Uterus (tissue), 2 donors: Measurements from ENCODE around the gene MTG2.

Experiments
- POLR2A ChIP-seq, 2 donors: fragments of 450-650 bp; IDR thresholded peaks; one replicate each; pipeline ENCODE4 v1.6.1; 2016; ENCODE audit warnings: antibody characterized with exemption in 2 of 2, mild to moderate bottlenecking in 1 of 2, moderate library complexity in 1 of 2
- TF ChIP-seq, protein P1 (sequence below), 4 experiments: fragments of 200-600 bp in 2 of 4; fragments of 450-650 bp in 2 of 4; sonication (generic) in 2 of 4; IDR thresholded peaks; one replicate each; pipeline ENCODE4 v1.5.1; 2016 to 2019; ENCODE audit warnings: antibody characterized with exemption in 4 of 4, mild to moderate bottlenecking in 2 of 4, moderate library complexity in 1 of 4

DNA sequence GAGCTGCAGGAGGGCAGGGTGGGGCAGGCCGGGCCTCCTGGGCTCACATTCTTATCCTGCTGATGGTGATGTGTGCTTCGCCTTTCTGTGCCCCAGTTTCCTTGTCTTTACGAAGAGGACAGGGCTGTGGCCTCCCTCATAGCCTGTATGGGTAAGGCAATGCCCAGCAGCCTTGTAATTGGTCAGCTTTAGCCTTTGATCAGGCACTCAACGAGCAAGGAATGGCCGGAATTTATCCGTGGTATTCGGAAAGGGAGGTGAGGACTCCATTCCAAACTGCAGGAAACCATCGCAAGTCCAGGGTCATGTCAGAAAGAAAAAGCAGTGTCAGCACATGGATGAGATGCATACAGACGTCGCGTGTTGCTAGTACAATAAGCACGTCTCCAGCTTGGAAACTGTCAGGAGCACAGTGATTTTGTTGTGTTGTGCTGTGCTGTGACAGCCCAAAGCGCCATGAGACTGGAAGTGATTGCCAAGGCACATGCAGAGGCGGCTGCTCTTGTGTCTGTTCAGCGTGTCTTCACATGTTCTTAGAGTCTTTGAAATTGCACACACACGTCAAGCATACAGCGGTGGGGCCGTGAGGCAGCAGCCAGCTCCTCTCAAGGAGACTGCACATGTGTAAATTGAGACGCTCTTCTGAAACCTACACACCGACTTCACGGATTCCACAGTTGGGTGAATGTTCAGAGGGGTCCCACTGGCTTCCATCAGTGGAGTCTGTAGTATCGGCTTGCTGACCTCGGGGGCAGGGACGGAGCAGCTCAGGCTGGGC lies 33.1 kb upstream of the MTG2 start:
- TF ChIP-seq, protein P1, sequence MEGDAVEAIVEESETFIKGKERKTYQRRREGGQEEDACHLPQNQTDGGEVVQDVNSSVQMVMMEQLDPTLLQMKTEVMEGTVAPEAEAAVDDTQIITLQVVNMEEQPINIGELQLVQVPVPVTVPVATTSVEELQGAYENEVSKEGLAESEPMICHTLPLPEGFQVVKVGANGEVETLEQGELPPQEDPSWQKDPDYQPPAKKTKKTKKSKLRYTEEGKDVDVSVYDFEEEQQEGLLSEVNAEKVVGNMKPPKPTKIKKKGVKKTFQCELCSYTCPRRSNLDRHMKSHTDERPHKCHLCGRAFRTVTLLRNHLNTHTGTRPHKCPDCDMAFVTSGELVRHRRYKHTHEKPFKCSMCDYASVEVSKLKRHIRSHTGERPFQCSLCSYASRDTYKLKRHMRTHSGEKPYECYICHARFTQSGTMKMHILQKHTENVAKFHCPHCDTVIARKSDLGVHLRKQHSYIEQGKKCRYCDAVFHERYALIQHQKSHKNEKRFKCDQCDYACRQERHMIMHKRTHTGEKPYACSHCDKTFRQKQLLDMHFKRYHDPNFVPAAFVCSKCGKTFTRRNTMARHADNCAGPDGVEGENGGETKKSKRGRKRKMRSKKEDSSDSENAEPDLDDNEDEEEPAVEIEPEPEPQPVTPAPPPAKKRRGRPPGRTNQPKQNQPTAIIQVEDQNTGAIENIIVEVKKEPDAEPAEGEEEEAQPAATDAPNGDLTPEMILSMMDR (IDR thresholded peaks at IDR 0.05), result no peak
- no peak for TF ChIP-seq POLR2A (IDR thresholded peaks at IDR 0.05)
